Stomach (tissue), 9 donors: ENCODE results near the gene PAQR7. TPM values are rescaled to one million over a fixed set of nuclear protein-coding genes. Genes with fewer than 3 reads are reported as not detected.
A peak's percentile ranks its signal among the peaks of the same experiment; 100 is the strongest.

Experiments used
- DNase-seq, 2 donors: peaks; one replicate each; pipeline versions ENCODE4 v3.0.0 to v3.0.0-alpha.2; 2013 to 2019
- H3K27ac ChIP-seq, 5 donors: fragments of 200-600 bp in 4 of 5; sonication (generic) in 4 of 5; one replicate each; pipeline ENCODE4 v1.5.1; 2013 to 2019; ENCODE audit warnings: mild to moderate bottlenecking in 1 of 5, moderate library complexity in 1 of 5
- H3K27me3 ChIP-seq, 3 donors: fragments of 200-600 bp; sonication (generic); one replicate each; pipeline ENCODE4 v1.5.1; 2017 to 2019; ENCODE audit warnings: mixed run types in 1 of 3
- H3K36me3 ChIP-seq, 4 donors: fragments of 200-600 bp; sonication (generic); 1 replicate in 3 of 4; 2 replicates in 1 of 4; pipeline ENCODE4 v1.5.1; 2016 to 2019
- H3K4me1 ChIP-seq, 4 donors: fragments of 200-600 bp; sonication (generic); one replicate each; pipeline ENCODE4 v1.5.1; 2016 to 2019
- H3K4me3 ChIP-seq, 4 donors: fragments of 200-600 bp; sonication (generic) in 3 of 4; one replicate each; pipeline ENCODE4 v1.5.1; 2016 to 2019; ENCODE audit warnings: mild to moderate bottlenecking in 1 of 4
- H3K9me3 ChIP-seq, 4 donors: fragments of 200-600 bp; sonication (generic); one replicate each; pipeline ENCODE4 v1.5.1; 2016 to 2019
- EP300 ChIP-seq: sonication (generic); formaldehyde crosslinking; IDR thresholded peaks from one replicate; pipeline ENCODE4 v1.6.1; 2017; ENCODE audit warnings: antibody characterized with exemption
- POLR2A ChIP-seq, 4 donors: fragments of 450-650 bp; IDR thresholded peaks; one replicate each; pipeline ENCODE4 v1.6.1; 2016; ENCODE audit warnings: antibody characterized with exemption in 4 of 4, control low read depth in 2 of 4, mild to moderate bottlenecking in 1 of 4, moderate library complexity in 1 of 4
- POLR2AphosphoS5 ChIP-seq, 3 donors: sonication (generic); formaldehyde crosslinking; IDR thresholded peaks; one replicate each; pipeline ENCODE4 v1.6.1; 2016; ENCODE audit warnings: antibody characterized with exemption in 3 of 3
- WGBS, 5 donors: extraction: QIAGEN DNeasy Blood & Tissue Kit in 3 of 5; methylation state at CpG; one replicate each; pipeline versions ENCODE4 v1.1.5 to v1.1.7; 2013 to 2018; 5-methylcytosine and 5-hydroxymethylcytosine counted together
- intact Hi-C: fragments of 100-400 bp; cut with DNase I; formaldehyde crosslinking; loops from one replicate; pipeline ENCODE4 v1.15.1; 2023; ENCODE audit warnings: low total_unique reads
- polyA plus RNA-seq, 3 donors: library from polyadenylated mRNA; stranded (reverse); fragments of 200-250 nt; gene quantifications; one replicate each; pipeline ENCODE4 v1.2.3, GENCODE V29; 2013
- total RNA-seq, 5 donors: library from RNA; depleted of rRNA; stranded (reverse); fragments of >200 nt; gene quantifications; one replicate each; pipeline versions ENCODE4 v1.1.0 to v1.2.3, GENCODE V29; 2014 to 2016
- TF ChIP-seq, protein P1 (sequence below), 7 experiments: fragments of 450-650 bp in 4 of 7; fragments of 200-600 bp in 3 of 7; sonication (generic) in 3 of 7; IDR thresholded peaks; one replicate each; pipeline ENCODE4 v1.5.1; 2016 to 2019; ENCODE audit warnings: antibody characterized with exemption in 7 of 7, control low read depth in 2 of 7, mild to moderate bottlenecking in 1 of 7
- donor health status: healthy with polysubstance abuse.
- donor health status: Bipolar disorder and iron deficiency.
- donor health status: healthy.

The PAQR7 gene
- total and polyA plus RNA-seq, 8 donors = 1.8 to 10.5 (median 5.4) TPM

DNA sequence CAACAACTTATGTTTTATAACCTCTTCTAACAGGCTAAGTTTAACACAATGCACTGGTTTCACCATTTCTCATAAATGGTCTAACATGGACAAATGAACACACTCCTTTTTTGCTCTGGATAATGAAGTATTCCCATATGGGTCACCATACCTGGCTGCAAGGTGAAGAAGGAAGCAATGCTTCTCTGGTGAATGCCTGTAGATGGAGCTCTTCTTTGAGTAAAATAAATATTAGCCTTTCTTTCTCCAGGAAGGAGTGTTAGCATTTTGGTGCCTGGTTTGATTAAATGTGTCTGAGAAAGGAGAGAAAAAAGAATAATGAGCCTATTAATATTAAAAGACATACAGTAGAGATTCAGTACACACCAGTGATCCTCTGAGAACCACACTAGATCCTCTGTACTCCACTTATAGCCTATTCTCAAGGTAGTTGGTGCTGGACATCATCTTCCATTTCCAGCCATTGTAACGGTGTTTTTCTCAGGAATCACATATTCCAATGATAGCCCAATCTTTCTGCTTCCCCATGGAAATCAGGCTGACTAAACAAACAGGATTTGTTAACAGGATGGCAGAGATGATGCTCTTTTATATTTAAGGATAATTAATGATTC, 38.1 kb downstream of the PAQR7 start:
- 36 to 72% (median 61%) methylated on average over 1 of the region's 1 CpG for WGBS, 5 donors

GRCh38 chr1:25836695-25837094, 38.8 kb downstream of the PAQR7 start:
- Histone ChIP-seq H3K9me3 (no peaks in the 10 kb centered on the region), H3K4me1 (peaks cover 0 to 23% (median 7%) of the 10 kb centered on the region in 4 donors), H3K4me3 (no peak overlapping the region), H3K27ac (no peak overlapping the region), H3K27me3 (no peaks in the 10 kb centered on the region), H3K36me3 (peaks cover 18 to 44% (median 32%) of the 10 kb centered on the region in 4 donors)
- DNase-seq = no peak
- TF ChIP-seq POLR2A (IDR thresholded peaks at IDR 0.05) (no peak), POLR2AphosphoS5 (IDR thresholded peaks at IDR 0.05) (no peak), EP300 (no peak)
- TF ChIP-seq, protein P1, sequence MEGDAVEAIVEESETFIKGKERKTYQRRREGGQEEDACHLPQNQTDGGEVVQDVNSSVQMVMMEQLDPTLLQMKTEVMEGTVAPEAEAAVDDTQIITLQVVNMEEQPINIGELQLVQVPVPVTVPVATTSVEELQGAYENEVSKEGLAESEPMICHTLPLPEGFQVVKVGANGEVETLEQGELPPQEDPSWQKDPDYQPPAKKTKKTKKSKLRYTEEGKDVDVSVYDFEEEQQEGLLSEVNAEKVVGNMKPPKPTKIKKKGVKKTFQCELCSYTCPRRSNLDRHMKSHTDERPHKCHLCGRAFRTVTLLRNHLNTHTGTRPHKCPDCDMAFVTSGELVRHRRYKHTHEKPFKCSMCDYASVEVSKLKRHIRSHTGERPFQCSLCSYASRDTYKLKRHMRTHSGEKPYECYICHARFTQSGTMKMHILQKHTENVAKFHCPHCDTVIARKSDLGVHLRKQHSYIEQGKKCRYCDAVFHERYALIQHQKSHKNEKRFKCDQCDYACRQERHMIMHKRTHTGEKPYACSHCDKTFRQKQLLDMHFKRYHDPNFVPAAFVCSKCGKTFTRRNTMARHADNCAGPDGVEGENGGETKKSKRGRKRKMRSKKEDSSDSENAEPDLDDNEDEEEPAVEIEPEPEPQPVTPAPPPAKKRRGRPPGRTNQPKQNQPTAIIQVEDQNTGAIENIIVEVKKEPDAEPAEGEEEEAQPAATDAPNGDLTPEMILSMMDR (IDR thresholded peaks at IDR 0.05) = no peak
- 57 to 68% (median 59%) methylated on average over 3 of the region's 3 CpGs for WGBS, 5 donors
- intact Hi-C loops = no loop called here

More for the DNA sequence above, 38.1 kb downstream of the PAQR7 start:
- intact Hi-C loops = no loop called here
- peaks cover 12 to 37% (median 26%) of the 10 kb centered on the region in 4 donors for H3K36me3 ChIP-seq
- no peak overlapping the region for H3K4me3 ChIP-seq
- no peaks in the 10 kb centered on the region for H3K9me3 ChIP-seq
- H3K27me3 ChIP-seq = no peaks in the 10 kb centered on the region
- peaks cover 0 to 16% (median 7%) of the 10 kb centered on the region in 4 donors for H3K4me1 ChIP-seq
- DNase-seq = peak in 1 of 2 donors; percentile 62
- H3K27ac ChIP-seq = peak overlapping the region in 1 of 5 donors; percentile 22
- TF ChIP-seq, protein P1 (IDR thresholded peaks at IDR 0.05) = peak in 3 of 7 experiments; percentile 35 to 62 (median 40)
- TF ChIP-seq POLR2AphosphoS5 (IDR thresholded peaks at IDR 0.05) = no peak

DNA sequence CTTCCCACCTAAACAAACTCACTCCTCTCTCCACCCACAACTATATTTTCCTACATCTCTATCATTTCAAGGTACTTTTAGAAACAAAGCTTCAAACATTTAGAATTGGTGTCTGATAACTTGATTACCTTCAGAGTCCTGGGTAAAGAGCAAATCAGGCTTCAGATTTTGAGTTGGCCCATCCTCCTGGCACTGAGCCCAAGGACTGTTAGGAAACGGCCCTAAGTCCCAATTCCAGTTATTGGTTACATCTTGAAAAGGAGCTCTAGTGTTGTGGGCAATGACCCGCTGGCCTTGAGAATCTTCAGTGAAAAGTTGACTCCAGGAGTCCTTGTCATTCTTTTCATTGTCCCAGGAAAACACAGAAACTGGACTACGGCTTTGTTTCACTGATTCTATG, 40.6 kb downstream of the PAQR7 start:
- no peak for TF ChIP-seq EP300
- TF ChIP-seq POLR2AphosphoS5 (IDR thresholded peaks at IDR 0.05) = no peak
- TF ChIP-seq POLR2A (IDR thresholded peaks at IDR 0.05) = no peak
- TF ChIP-seq, protein P1 (IDR thresholded peaks at IDR 0.05) = no peak
- peak overlapping the region in 1 of 5 donors; percentile 23 for H3K27ac ChIP-seq
- peaks cover 0 to 23% (median 7%) of the 10 kb centered on the region in 4 donors for H3K4me1 ChIP-seq
- intact Hi-C loops = no loop called here
- peaks cover 36 to 62% (median 50%) of the 10 kb centered on the region in 4 donors for H3K36me3 ChIP-seq
- no peak overlapping the region for H3K4me3 ChIP-seq
- 64 to 70% (median 68%) methylated on average over 3 of the region's 3 CpGs for WGBS, 5 donors
- H3K27me3 ChIP-seq = no peaks in the 10 kb centered on the region
- no peaks in the 10 kb centered on the region for H3K9me3 ChIP-seq
- DNase-seq = no peak

GRCh38 chr1:25833158-25833557, 42.4 kb downstream of the PAQR7 start:
- Histone ChIP-seq H3K27me3 (no peaks in the 10 kb centered on the region), H3K4me3 (no peak overlapping the region), H3K27ac (peak overlapping the region in 1 of 5 donors; percentile 51), H3K36me3 (peaks cover 51 to 79% (median 68%) of the 10 kb centered on the region in 4 donors), H3K4me1 (peaks cover 0 to 23% (median 7%) of the 10 kb centered on the region in 4 donors), H3K9me3 (no peaks in the 10 kb centered on the region)
- WGBS, 5 donors = 96 to 100% (median 96%) methylated on average over 5 of the region's 5 CpGs
- no peak for DNase-seq
- TF ChIP-seq EP300 (no peak), POLR2A (IDR thresholded peaks at IDR 0.05) (no peak), POLR2AphosphoS5 (IDR thresholded peaks at IDR 0.05) (no peak)
- TF ChIP-seq, protein P1 (IDR thresholded peaks at IDR 0.05) = no peak
- intact Hi-C loops = no loop called here
